Astrocyte of the hippocampus (primary cell): ENCODE measurements around the gene SETBP1.
A peak's percentile ranks its signal among the peaks of the same experiment; 100 is the strongest.

Experiments
- DNase-seq: peaks from one replicate; pipeline ENCODE4 v3.0.0; 2011; ENCODE audit warnings: low read depth, low spot score

Gene SETBP1

GRCh38 chr18:44936485-44936884, 255.8 kb downstream of the SETBP1 start:
- no peak for DNase-seq

GRCh38 chr18:44937960-44938719, 257.5 kb downstream of the SETBP1 start:
- DNase-seq: no peak

GRCh38 chr18:44938720-44939665, 258.3 kb downstream of the SETBP1 start:
- no peak for DNase-seq

GRCh38 chr18:44941516-44941915, 260.8 kb downstream of the SETBP1 start:
- no peak for DNase-seq

- DNase-seq: no peak
Observed at GRCh38 chr18:44942073-44942472, 261.4 kb downstream of the SETBP1 start.

GRCh38 chr18:44943311-44943881, 262.7 kb downstream of the SETBP1 start:
- peak; percentile 95 for DNase-seq

GRCh38 chr18:44944461-44944860, 263.8 kb downstream of the SETBP1 start:
- DNase-seq: no peak

GRCh38 chr18:44945888-44946401, 265.3 kb downstream of the SETBP1 start:
- no peak for DNase-seq

- DNase-seq: no peak
Observed at GRCh38 chr18:44946529-44947113, 265.9 kb downstream of the SETBP1 start.

GRCh38 chr18:44949967-44950366, 269.3 kb downstream of the SETBP1 start:
- DNase-seq: no peak

GRCh38 chr18:44950685-44951195, 270.1 kb downstream of the SETBP1 start:
- DNase-seq: no peak

- DNase-seq: no peak
Observed at GRCh38 chr18:44951748-44952147, 271.1 kb downstream of the SETBP1 start.

GRCh38 chr18:44954257-44954656, 273.6 kb downstream of the SETBP1 start:
- no peak for DNase-seq

GRCh38 chr18:44955825-44956224, 275.1 kb downstream of the SETBP1 start:
- no peak for DNase-seq

GRCh38 chr18:44957025-44957424, 276.3 kb downstream of the SETBP1 start:
- no peak for DNase-seq

- DNase-seq: no peak
Observed at GRCh38 chr18:44957461-44957860, 276.8 kb downstream of the SETBP1 start.

- no peak for DNase-seq
Observed at GRCh38 chr18:44958040-44958439, 277.4 kb downstream of the SETBP1 start.

GRCh38 chr18:44958455-44958854, 277.8 kb downstream of the SETBP1 start:
- DNase-seq: no peak

GRCh38 chr18:44959013-44959412, 278.3 kb downstream of the SETBP1 start:
- DNase-seq: no peak

GRCh38 chr18:44960580-44960979, 279.9 kb downstream of the SETBP1 start:
- DNase-seq: no peak

- no peak for DNase-seq
Observed at GRCh38 chr18:44961288-44961995, 280.8 kb downstream of the SETBP1 start.
